Effector CD8-positive, alpha-beta T cell (primary cell): Measurements from ENCODE around the gene KYNU.
"Not testable (repeated sequence)": the region's sequence is repeated elsewhere in the genome, so short reads cannot be mapped to it uniquely, and the experiment has no call there.

Experiments used
- DNase-seq: peaks from one replicate; lab custom pipeline; 2025; lab: John Stamatoyannopoulos, UW

Gene KYNU

GRCh38 chr2:143026411-143027054 lies 149.1 kb downstream of the KYNU start:
- DNase-seq, result no peak

- DNase-seq, result no peak
These were observed 151.7 kb downstream of the KYNU start for GRCh38 chr2:143029141-143029540.

DNA sequence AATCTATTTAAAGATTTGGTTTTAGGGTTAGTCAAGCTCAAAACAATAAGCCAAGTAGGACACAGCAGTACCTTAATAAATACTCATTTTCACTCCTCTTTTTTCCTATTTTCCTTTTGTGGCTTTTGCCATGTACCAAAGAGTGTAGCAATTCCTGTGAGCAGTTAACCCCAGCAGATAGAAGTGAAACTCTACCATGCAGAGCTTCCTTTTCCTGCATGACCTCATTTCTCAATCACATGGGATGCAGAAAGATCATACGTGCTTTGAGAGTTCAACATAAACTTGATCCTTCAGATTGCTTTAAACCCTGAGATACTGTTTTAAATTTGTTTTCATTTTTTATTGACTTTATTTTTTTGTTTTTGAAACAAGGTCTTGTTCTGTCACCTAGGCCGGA lies 152.7 kb downstream of the KYNU start:
- no peak for DNase-seq

GRCh38 chr2:143034292-143035074 lies 157.0 kb downstream of the KYNU start:
- peak; percentile 9 for DNase-seq

DNA sequence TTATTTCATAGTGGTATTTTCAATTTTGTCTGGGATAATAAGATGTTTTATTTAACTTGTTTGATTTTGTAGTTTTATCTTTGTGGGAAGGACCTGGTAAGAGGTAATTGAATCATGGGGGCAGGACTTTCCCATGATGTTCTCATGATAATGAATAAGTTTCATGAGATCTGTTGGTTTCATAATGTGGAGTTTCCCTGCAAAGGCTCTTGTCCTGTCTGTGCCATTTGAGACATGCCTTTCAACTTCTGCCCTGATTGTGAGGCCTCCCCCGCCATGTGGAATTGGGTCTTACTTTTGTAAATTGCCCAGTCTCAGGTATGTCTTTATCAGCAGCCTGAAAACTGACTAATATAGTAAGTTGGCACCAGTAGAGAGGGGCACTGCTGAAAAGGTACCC lies 174.0 kb downstream of the KYNU start:
- DNase-seq, result no peak

- not testable (repeated sequence) for DNase-seq
These were observed 176.0 kb downstream of the KYNU start for GRCh38 chr2:143053437-143053836.

DNA sequence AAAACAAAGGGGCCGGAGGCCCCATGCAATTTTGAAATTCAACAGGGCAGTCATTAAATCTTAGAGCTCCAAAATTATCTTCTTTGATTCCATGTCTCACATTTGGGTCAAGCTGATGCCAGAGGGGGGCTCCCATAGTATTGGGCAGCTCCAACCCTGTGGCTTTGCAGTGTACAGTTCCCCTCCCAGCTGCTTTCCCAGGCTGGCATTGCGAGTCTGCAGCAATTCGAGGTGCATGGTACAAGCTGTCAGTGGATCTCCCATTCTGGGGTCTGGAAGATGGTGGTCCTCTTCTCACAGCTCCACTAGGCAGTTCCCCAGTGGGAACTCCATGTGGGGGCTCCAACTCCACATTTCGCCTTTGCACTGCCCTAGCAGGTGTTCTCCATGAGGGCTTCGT lies 179.1 kb downstream of the KYNU start:
- no peak for DNase-seq

- no peak for DNase-seq
These were observed 181.4 kb downstream of the KYNU start for GRCh38 chr2:143058851-143059250.

DNA sequence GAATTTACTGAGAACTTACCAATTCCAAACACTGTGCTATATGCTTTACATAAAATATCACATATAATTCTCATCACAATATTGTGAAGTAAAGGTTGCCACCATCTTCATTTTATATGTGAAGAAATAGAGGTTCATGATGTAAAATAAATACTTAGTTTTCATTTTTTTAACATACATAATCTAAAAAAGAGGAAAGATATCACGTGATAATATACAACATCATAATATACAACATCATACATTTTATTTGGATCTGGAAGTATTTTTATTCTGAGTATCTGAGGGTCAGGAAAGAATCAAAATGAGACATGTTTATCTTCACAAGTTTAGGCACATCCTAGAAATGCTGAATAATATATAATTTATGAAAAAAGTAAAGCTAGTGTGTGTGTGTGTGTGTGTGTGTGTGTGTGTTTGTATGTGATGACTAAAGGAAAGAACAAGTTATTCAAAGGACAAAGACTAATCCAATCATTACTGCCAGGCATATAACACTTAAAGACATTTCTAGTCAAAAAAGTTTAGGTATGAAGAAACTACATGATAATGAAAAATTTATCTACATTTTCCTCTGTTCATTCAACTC lies 186.2 kb downstream of the KYNU start:
- no peak for DNase-seq

DNA sequence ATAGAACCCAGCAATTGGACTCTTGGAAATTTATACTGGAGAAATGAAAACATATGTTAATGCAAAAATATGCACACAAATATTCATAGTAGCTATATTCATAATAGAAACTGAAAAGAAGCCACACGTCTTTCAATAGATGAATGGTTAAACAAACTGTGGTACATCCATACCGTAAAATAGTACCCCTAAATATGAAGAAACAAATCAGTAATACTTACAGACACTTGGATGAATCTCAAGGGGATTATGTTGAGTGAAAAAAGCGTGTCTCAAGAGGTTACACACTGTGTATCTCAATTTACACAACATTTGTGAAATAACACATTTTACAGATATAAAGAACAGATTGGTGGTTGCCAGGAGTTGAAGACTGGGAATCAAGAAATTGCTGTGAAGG lies 190.6 kb downstream of the KYNU start:
- no peak for DNase-seq

GRCh38 chr2:143068509-143068908 lies 191.0 kb downstream of the KYNU start:
- no peak for DNase-seq

- no peak for DNase-seq
These were observed 193.2 kb downstream of the KYNU start for GRCh38 chr2:143070704-143071103.

DNA sequence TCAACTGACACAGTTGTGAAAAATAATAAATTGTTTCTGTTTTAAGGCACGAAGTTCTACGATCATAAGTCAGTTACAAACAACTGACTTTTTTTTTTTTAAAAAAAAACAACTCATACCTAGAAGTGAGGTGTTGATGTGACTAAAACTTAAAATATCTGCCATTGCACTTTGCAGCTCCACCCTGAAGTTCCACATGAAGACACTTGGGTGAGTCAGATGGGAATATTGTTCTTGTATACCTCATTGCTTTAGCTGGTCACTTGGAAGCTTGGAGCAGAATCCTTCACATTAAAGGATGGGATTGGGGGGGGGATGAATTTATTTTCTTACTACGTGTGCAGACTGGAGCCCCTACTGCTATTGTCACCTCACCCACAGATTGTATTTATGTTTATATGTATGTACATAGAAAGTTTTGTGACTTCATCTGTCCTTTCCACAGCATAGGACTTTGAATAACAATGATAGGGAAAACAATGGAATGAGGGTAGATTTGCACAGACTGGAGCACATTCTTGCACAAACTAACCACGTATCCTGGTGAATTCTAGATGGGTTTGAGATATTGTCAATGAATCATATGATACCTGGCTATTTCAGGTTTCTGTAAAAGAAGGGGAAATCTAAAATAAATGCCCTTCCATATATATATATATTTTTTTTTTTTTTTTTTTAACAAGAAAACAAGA lies 193.9 kb downstream of the KYNU start:
- DNase-seq, result no peak

- not testable (repeated sequence) for DNase-seq
These were observed 197.4 kb downstream of the KYNU start for GRCh38 chr2:143074913-143075312.

DNA sequence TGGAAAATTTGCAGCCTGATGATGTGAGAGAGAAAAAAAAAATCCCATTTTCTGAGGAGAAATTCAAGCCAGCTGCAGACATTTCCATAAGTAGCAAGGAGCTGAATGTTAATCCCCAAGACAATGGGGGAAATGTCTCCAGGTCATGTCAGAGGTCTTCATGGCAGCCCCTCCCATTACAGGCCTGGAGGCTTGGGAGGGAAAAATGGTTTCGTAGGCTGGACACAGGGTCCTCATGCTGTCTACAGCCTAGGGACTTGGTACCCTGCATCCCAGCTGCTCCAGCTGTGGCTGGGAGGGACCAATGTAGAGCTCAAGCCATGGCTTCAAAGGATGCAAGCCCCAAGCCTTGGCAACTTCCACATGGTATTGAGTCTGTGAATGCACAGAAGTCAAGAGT lies 198.2 kb downstream of the KYNU start:
- no peak for DNase-seq

- no peak for DNase-seq
These were observed 200.6 kb downstream of the KYNU start for GRCh38 chr2:143078104-143078503.

GRCh38 chr2:143081616-143082015 lies 204.2 kb downstream of the KYNU start:
- DNase-seq, result no peak

- DNase-seq, result no peak
These were observed 206.2 kb downstream of the KYNU start for GRCh38 chr2:143083636-143084035.

GRCh38 chr2:143084462-143084861 lies 207.0 kb downstream of the KYNU start:
- DNase-seq, result no peak

DNA sequence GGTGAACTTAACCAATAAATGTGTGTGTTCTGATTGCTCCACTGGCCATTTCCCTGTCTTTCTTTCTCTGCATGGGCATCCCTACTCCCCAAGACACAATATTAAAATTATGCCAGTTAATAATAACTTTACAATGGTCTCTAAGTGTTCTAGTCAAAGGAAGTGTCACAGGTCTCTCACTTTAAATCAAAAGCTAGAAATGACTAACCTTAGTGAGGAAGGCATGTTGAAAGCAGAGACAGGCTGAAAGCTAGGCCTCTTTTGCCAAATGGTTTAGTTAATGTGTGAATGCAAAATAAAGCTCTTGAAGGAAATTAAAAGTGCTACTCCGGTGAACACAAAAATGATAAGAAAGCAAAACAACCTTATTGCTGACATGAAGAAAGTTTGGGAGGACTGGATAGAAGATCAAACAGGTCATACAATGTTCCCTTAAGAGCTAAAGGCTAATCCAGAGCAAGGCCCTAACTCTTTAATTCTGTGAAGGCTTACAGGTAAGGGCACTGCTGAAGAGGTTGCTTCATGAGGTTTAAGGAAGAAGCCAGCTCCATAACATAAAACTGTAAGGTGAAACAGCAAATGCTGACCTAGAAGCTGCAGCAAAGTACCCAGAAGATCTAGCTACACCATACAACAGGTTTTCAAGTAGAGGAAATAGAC lies 207.8 kb downstream of the KYNU start:
- DNase-seq, result no peak

DNA sequence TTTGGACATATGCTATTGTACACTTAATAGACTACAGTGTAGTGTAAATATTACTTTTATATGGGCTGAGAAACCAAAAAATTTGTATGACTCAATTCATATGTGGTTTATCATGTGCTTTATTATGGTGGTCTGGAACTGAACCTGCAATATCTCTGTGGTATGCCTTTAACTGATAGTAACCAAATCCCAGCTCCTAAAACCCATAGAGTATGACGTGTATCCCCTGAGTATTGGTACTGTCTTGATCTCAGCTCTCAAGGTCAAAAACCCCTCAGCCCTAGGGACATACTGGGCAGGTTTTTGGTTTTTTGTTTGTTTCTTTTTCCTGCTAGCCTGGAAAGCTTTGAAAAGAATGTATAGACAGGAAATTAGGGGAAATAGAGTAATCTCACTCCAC lies 209.6 kb downstream of the KYNU start:
- no peak for DNase-seq

- no peak for DNase-seq
These were observed 210.9 kb downstream of the KYNU start for GRCh38 chr2:143088388-143088787.
